Muscle of arm (tissue), 12 donors: ENCODE data around the gene ARFGEF2. TPM values are rescaled to one million over a fixed set of nuclear protein-coding genes. Genes with fewer than 3 reads are reported as not detected.
"Not testable (repeated sequence)": the region's sequence is repeated elsewhere in the genome, so short reads cannot be mapped to it uniquely, and the experiment has no call there.

Source experiments
- DNase-seq: peaks from one replicate; pipeline ENCODE4 v3.0.0-alpha.2; 2013
- polyA plus RNA-seq, 12 donors: library from polyadenylated mRNA; unstranded; fragments of 120-200 nt; gene quantifications; one replicate each; pipeline ENCODE4 v1.2.1, GENCODE V29; 2013; ENCODE audit not compliant: insufficient read length in 12 of 12

ARFGEF2 gene
- polyA plus RNA-seq, 12 donors: 12.0 to 17.9 (median 15.1) TPM; not detected in 1

DNA sequence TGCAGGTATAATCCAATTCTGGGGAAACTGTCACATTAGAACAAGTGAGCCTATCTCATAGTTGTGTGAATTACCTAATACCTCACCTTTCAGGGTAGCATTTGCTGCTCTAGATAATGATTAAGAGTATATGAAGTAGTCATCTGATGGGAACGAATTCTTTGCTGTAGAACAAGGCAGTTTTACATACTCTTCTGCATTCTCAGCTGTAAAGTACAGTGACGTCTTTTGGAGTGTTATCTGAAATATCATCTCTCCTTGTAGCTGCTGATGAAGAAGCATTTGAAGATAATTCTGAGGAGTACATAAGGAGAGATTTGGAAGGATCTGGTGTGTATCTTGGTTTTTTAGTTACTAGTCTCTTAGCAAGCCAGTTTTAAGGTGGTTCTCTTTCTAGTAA is 153.0 kb downstream of the ARFGEF2 start:
- DNase-seq: no peak

- no peak for DNase-seq
Observed at GRCh38 chr20:49078310-49078709, 156.8 kb downstream of the ARFGEF2 start.

DNA sequence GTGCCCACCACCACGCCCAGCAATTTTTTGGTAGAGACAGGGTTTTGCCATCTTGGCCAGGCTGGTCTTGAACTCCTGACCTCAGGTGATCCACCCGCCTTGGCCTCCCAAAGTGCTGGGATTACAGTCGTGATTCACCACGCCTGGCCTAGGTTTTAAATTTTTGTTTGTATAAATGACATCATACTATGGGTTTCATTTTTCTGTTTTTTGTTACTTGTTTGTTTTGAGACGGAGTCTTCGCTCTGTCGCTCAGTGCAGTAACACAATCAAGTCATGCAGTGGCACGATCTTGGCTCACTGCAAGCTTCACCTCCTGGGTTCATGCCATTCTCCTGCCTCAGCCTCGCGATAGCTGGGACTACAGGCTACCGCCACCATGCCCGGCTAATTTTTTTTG is 160.8 kb downstream of the ARFGEF2 start:
- not testable (repeated sequence) for DNase-seq

Other genes starting within 250 kb of the ARFGEF2 start
- 10 to 100 TPM in 11 of 12 donors, not detected in 1; 14.1 to 28.3 (median 19.9) TPM for gene PREX1, start 93.7 kb upstream of the ARFGEF2 start, polyA plus RNA-seq
- 10 to 100 TPM in 11 of 12 donors, not detected in 1; 35.7 to 77.6 (median 70.7) TPM for gene CSE1L, start 124.6 kb downstream of the ARFGEF2 start, polyA plus RNA-seq